ENCODE data around the gene PITPNC1.
"Not testable (repeated sequence)": the region's sequence is repeated elsewhere in the genome, so short reads cannot be mapped to it uniquely, and the experiment has no call there.

Gene PITPNC1

GRCh38 chr17:67492251-67492740, 115.2 kb downstream of the PITPNC1 start:
- no peak overlapping the region for H3K4me3 ChIP-seq (ENCODE audit: low read depth, low read length)
- TF ChIP-seq CTCF (IDR thresholded peaks at IDR 0.05; ENCODE audit: low read depth, low read length, missing control alignments) = no peak
- no peak for DNase-seq (ENCODE audit: low read depth)

DNA sequence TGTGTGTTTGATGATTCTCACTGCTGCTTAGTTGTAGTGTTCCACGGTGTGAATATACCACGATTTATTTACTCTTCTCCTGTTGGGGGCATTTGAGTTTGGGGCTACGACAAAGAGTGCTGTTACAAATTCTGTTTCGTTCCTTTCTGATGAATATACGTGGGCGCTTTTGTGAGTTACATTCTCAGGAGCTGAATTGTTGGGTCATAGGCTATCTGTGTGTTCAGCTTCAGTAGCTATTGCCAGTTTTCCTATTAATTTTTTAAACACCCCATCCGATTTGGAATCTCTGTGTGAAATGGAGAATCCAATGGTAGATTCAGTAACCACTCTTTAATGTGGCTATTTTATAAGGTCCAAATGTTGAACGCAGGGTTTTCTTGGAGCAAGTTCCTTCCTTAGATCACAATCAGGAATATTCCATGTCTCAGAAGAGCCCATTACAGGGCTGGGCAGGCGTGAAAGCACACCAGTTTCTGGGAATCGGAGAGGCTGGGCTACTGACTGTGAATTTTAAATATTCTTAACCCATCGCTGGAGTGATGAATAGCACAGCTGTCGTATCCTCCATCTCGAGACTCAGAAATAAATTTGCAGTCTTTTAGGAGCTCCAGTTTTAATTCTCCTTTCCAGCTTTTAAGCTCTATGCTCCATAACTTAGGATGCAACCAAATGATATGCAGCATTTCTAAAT, 115.9 kb downstream of the PITPNC1 start:
- TF ChIP-seq CTCF (IDR thresholded peaks at IDR 0.05; ENCODE audit: low read depth, low read length, missing control alignments) = no peak
- DNase-seq (ENCODE audit: low read depth) = no peak
- H3K4me3 ChIP-seq (ENCODE audit: low read depth, low read length) = no peak overlapping the region

DNA sequence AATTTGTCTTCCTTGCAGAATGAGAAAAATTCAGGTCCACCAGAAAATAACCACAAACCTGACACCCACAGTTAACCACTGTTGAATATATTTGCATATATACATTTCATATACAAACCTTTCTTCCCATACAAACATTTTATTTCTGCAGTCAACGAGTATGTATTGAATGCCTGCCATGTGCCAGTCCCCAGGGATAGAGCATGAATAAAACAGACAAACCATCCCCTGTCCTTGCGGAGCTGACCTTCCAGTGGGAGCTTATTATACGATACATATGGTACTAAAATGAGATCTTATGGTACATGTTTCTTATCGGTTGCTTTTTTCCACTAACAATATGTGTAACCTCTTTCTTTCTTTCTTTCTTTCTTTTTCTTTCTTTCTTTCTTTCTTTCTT, 116.7 kb downstream of the PITPNC1 start:
- no peak for TF ChIP-seq CTCF (IDR thresholded peaks at IDR 0.05; ENCODE audit: low read depth, low read length, missing control alignments)

GRCh38 chr17:67495534-67495933, 118.5 kb downstream of the PITPNC1 start:
- DNase-seq (ENCODE audit: low read depth); H3K4me3 ChIP-seq (ENCODE audit: low read depth, low read length): not testable (repeated sequence)

More for the DNA sequence above, 116.7 kb downstream of the PITPNC1 start:
- no peak for DNase-seq (ENCODE audit: low read depth)
- H3K4me3 ChIP-seq (ENCODE audit: low read depth, low read length) = no peak overlapping the region

- no peak for DNase-seq (ENCODE audit: low read depth)
- TF ChIP-seq CTCF (IDR thresholded peaks at IDR 0.05; ENCODE audit: low read depth, low read length, missing control alignments) = no peak
- H3K4me3 ChIP-seq (ENCODE audit: low read depth, low read length) = no peak overlapping the region
Observed at GRCh38 chr17:67496286-67496685, 119.2 kb downstream of the PITPNC1 start.

DNA sequence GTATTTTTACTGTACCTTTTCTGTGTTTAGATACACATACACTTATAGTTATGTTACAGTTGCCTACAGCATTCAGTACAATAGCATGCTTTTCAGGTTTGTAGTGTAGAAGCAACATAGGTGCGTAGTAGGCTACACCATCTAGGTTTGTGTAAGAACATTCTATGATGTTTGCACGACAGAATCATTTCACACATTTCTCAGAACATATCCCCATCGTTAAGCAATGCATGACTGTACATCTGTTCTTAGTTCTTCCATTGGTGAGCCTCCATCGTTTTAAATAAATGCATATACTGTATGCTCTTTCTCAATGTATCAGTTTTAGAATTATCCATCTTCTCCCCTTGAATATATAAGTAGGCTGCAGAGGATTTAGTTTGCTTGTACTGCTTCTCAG, 122.6 kb downstream of the PITPNC1 start:
- DNase-seq (ENCODE audit: low read depth) = no peak
- no peak overlapping the region for H3K4me3 ChIP-seq (ENCODE audit: low read depth, low read length)
- no peak for TF ChIP-seq CTCF (IDR thresholded peaks at IDR 0.05; ENCODE audit: low read depth, low read length, missing control alignments)

DNA sequence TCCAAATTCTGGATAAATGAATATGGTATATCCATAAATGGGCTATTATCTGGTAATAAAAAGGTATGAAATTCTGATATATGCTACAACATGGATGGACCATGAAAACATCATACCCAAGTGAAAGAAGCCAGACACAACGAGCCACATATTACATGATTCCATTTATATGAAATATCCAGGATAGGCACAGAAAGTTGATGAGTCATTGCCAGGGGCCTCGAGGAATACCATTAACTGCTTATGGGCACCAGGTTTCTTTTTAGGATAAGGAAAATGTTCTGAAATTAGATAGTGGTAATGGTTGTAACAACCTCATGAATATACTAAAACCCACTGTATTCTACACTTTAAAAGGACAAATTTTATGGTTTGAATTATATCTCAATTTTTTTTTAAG, 123.2 kb downstream of the PITPNC1 start:
- TF ChIP-seq CTCF (IDR thresholded peaks at IDR 0.05; ENCODE audit: low read depth, low read length, missing control alignments) = no peak
- no peak overlapping the region for H3K4me3 ChIP-seq (ENCODE audit: low read depth, low read length)
- DNase-seq (ENCODE audit: low read depth) = no peak

Measured in GM12864 (cell line).